ENCODE results near the gene OR52A1.

Gene OR52A1

DNA sequence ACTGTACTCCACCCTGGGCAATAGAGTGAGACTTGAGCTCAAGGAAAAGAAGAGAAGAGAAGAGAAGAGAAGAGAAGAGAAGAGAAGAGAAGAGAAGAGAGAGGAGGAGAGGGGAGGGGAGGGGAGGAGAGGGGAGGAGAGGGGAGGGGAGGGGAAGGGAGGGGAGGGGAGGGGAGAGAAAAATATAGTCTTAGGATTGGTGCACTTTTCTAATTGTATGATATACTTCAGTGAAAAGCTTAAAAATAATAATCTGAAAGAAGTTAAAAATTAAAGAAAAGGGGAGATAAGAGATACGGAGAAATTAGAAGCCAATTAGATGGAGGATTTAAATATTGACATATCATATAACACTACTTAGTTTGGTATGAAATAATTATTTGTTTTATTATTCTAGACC lies 35.7 kb downstream of the OR52A1 start:
- ChIA-PET POLR2A (no interaction called here), CTCF (interaction anchor here (1.1 kb wide), 1 partner anchor 252 kb away, joined by 5 read pairs; no protein-coding TSS in a partner anchor)
- DNase-seq (ENCODE audit: low read depth, low spot score), result no peak
- no peak overlapping the region for H3K4me3 ChIP-seq (ENCODE audit: low read depth, low read length)
- TF ChIP-seq, protein P1, sequence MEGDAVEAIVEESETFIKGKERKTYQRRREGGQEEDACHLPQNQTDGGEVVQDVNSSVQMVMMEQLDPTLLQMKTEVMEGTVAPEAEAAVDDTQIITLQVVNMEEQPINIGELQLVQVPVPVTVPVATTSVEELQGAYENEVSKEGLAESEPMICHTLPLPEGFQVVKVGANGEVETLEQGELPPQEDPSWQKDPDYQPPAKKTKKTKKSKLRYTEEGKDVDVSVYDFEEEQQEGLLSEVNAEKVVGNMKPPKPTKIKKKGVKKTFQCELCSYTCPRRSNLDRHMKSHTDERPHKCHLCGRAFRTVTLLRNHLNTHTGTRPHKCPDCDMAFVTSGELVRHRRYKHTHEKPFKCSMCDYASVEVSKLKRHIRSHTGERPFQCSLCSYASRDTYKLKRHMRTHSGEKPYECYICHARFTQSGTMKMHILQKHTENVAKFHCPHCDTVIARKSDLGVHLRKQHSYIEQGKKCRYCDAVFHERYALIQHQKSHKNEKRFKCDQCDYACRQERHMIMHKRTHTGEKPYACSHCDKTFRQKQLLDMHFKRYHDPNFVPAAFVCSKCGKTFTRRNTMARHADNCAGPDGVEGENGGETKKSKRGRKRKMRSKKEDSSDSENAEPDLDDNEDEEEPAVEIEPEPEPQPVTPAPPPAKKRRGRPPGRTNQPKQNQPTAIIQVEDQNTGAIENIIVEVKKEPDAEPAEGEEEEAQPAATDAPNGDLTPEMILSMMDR (IDR thresholded peaks at IDR 0.05; ENCODE audit: insufficient read depth, low read length, missing control alignments), result no peak

DNA sequence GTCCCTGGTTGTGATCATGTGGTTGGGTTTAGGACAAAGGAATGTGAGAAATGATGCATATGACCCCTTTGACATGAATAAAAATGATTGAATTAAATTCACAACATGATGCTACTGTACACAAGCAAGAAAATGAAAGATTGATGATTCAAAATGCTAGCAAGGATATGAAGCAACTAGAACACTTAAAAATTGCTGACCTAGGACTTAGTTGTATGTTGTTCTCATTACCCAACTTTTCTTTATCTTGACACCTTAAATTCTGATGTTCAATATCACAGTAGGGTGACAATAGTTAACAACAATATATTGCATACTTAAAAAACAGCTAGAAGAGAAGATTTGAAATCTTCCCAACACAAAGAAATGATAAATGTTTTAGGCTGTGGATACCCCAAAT lies 37.0 kb downstream of the OR52A1 start:
- ChIA-PET POLR2A (no interaction called here), CTCF (interaction anchor here (1.0 kb wide), 1 partner anchor 264 kb away, joined by 5 read pairs; no protein-coding TSS in a partner anchor)
- TF ChIP-seq, protein P1 (IDR thresholded peaks at IDR 0.05; ENCODE audit: insufficient read depth, low read length, missing control alignments), result no peak
- no peak overlapping the region for H3K4me3 ChIP-seq (ENCODE audit: low read depth, low read length)
- no peak for DNase-seq (ENCODE audit: low read depth, low spot score)

DNA sequence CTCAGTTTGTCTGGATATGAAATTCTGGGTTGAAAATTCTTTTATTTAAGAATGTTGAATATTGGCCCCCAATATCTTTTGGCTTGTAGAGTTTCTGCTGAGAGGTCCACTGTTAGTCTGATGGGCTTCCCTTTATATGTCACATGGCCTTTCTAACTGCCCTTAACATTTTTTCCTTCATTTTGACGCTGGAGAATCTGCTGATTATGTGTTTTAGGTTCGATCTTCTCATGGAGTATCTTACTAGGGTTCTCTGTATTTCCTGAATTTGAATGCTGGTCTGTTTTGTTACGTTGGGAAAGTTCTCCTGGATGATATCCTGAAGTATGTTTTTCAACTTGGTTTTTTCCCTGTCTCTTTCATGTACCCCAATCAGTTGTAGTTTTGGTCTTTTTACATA lies 39.2 kb downstream of the OR52A1 start:
- TF ChIP-seq, protein P1 (IDR thresholded peaks at IDR 0.05; ENCODE audit: insufficient read depth, low read length, missing control alignments), result no peak
- POLR2A ChIA-PET, result no interaction called here
- DNase-seq (ENCODE audit: low read depth, low spot score), result no peak
- no peak overlapping the region for H3K4me3 ChIP-seq (ENCODE audit: low read depth, low read length)
- CTCF ChIA-PET, result no interaction called here

DNA sequence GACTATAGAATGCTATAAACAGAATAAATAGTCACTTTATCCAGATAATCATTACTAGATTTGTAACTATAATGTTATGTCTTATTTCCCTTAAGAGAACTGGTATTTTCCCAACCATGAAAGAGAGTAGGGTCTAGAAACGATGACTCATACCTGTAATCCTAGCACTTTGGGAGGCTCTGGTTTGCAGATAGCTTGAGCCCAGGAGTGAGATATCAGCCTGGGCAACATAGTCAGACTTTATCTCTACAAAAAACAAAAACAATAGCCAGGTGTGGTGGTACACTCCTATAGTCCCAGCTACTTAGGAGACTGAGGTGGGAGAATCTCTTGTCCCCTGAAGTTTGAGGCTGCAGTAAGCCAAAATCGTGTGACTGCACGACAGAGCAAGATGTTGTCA lies 47.3 kb downstream of the OR52A1 start:
- POLR2A ChIA-PET, result no interaction called here

DNA sequence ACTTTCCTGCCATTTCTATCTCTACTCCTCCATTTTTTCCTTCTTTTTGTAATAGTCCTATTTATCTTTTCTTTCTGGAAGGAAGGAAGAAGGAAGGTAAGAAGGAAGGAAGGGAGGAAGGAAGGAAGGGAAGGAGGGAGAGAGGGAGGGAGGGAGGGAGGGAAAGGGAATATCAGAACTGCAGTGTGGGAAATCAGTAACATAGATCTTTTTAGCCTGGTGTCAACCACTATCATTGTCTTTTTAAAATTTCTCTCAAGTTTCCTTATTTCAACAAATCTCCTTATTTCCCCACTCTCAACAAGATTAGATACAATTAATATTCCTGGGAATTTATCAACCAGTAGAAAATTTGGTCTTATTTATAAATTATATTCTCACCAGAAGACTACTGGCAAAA lies 51.5 kb downstream of the OR52A1 start:
- H3K4me3 ChIP-seq (ENCODE audit: low read depth, low read length), result no peak overlapping the region
- ChIA-PET CTCF (no interaction called here), POLR2A (no interaction called here)
- no peak for DNase-seq (ENCODE audit: low read depth, low spot score)
- TF ChIP-seq, protein P1 (IDR thresholded peaks at IDR 0.05; ENCODE audit: insufficient read depth, low read length, missing control alignments), result no peak

More for the DNA sequence above, 47.3 kb downstream of the OR52A1 start:
- DNase-seq (ENCODE audit: low read depth, low spot score), result no peak
- CTCF ChIA-PET, result no interaction called here
- no peak overlapping the region for H3K4me3 ChIP-seq (ENCODE audit: low read depth, low read length)
- TF ChIP-seq, protein P1 (IDR thresholded peaks at IDR 0.05; ENCODE audit: insufficient read depth, low read length, missing control alignments), result no peak

DNA sequence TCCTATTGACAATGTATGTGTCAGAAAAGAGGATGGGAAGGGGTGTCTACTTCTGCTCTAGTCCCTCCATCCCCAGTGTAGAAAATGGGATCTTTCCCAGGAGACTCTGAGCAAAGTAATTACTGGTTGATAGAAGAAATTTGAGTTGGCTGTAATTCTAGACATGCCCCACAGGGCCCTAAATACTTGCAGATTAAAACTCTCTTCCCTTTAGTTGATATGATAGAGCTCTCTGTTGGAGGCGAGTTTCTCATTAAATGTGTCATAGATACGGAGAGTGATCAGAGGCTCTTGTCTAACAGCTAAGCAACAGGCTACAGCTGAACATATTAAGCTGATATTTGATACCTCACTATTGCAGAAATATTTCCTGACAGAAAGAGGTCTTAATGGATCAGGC lies 52.3 kb downstream of the OR52A1 start:
- CTCF ChIA-PET, result no interaction called here
- POLR2A ChIA-PET, result no interaction called here
- DNase-seq (ENCODE audit: low read depth, low spot score), result no peak
- TF ChIP-seq, protein P1 (IDR thresholded peaks at IDR 0.05; ENCODE audit: insufficient read depth, low read length, missing control alignments), result no peak
- H3K4me3 ChIP-seq (ENCODE audit: low read depth, low read length), result no peak overlapping the region

Data from AG04449 (cell line).